Liver (tissue), 2 donors: ENCODE results near the gene DNASE2B.

Experiments
- CTCF ChIP-seq: fragments of 150-350 bp; IDR thresholded peaks from 2 replicates; pipeline ENCODE4 v1.5.1; 2017; ENCODE audit warnings: improper control_type of control experiment, low read depth, low read length; ENCODE audit not compliant: missing input control
- REST ChIP-seq: IDR thresholded peaks from 2 replicates; pipeline ENCODE4 v1.6.1; 2016; ENCODE audit warnings: antibody characterized with exemption, mild to moderate bottlenecking
- donor health status: healthy.

GRCh38 chr1:84377480-84378095 lies 20.7 kb upstream of the DNASE2B start:
- TF ChIP-seq CTCF, result no peak
- no peak for TF ChIP-seq REST
